HG03095 (cell line): ENCODE measurements around the gene CUX1.
A peak's percentile ranks its signal among the peaks of the same experiment; 100 is the strongest.
"Not testable (repeated sequence)": the region's sequence is repeated elsewhere in the genome, so short reads cannot be mapped to it uniquely, and the experiment has no call there.

ENCODE experiments used
- ATAC-seq: cut with Tn5 transposase; IDR thresholded peaks from one replicate; pipeline ENCODE4 v1.9.1; 2021; ENCODE audit warnings: moderate library complexity; ENCODE audit not compliant: unreplicated experiment

Gene CUX1

GRCh38 chr7:101853684-101854083, 36.3 kb downstream of the CUX1 start:
- no peak for ATAC-seq

- no peak for ATAC-seq
These were observed 36.8 kb downstream of the CUX1 start for GRCh38 chr7:101854084-101854865.

- ATAC-seq = peak; percentile 86
These were observed 39.3 kb downstream of the CUX1 start for GRCh38 chr7:101856473-101857357.

- peak; percentile 23 for ATAC-seq
These were observed 40.0 kb downstream of the CUX1 start for GRCh38 chr7:101857358-101857811.

- no peak for ATAC-seq
These were observed 41.3 kb downstream of the CUX1 start for GRCh38 chr7:101858437-101859385.

- ATAC-seq = no peak
These were observed 42.1 kb downstream of the CUX1 start for GRCh38 chr7:101859411-101860106.

GRCh38 chr7:101860316-101861217, 43.1 kb downstream of the CUX1 start:
- no peak for ATAC-seq

- no peak for ATAC-seq
These were observed 43.9 kb downstream of the CUX1 start for GRCh38 chr7:101861218-101861775.

GRCh38 chr7:101862280-101863220, 45.1 kb downstream of the CUX1 start:
- ATAC-seq = no peak

- ATAC-seq = no peak
These were observed 46.2 kb downstream of the CUX1 start for GRCh38 chr7:101863598-101863997.

GRCh38 chr7:101864039-101864438, 46.6 kb downstream of the CUX1 start:
- ATAC-seq = no peak

- no peak for ATAC-seq
These were observed 47.6 kb downstream of the CUX1 start for GRCh38 chr7:101865031-101865430.

- no peak for ATAC-seq
These were observed 48.0 kb downstream of the CUX1 start for GRCh38 chr7:101865455-101865854.

- no peak for ATAC-seq
These were observed 48.9 kb downstream of the CUX1 start for GRCh38 chr7:101866328-101866727.

GRCh38 chr7:101867265-101867664, 49.8 kb downstream of the CUX1 start:
- no peak for ATAC-seq

- ATAC-seq = not testable (repeated sequence)
These were observed 50.3 kb downstream of the CUX1 start for GRCh38 chr7:101867681-101868080.

- ATAC-seq = no peak
These were observed 50.9 kb downstream of the CUX1 start for GRCh38 chr7:101868191-101868950.
